Measurements from ENCODE around the gene PRKCZ. TPM values are rescaled to one million over a fixed set of nuclear protein-coding genes. Genes with fewer than 3 reads are reported as not detected.

The PRKCZ gene
- total and polyA plus RNA-seq, 9 of the 15 experiments (the other 6 are each of a cell fraction or from before 2014, with no cell fraction given), result 0.07 to 3.1 (median 1.3) TPM

DNA sequence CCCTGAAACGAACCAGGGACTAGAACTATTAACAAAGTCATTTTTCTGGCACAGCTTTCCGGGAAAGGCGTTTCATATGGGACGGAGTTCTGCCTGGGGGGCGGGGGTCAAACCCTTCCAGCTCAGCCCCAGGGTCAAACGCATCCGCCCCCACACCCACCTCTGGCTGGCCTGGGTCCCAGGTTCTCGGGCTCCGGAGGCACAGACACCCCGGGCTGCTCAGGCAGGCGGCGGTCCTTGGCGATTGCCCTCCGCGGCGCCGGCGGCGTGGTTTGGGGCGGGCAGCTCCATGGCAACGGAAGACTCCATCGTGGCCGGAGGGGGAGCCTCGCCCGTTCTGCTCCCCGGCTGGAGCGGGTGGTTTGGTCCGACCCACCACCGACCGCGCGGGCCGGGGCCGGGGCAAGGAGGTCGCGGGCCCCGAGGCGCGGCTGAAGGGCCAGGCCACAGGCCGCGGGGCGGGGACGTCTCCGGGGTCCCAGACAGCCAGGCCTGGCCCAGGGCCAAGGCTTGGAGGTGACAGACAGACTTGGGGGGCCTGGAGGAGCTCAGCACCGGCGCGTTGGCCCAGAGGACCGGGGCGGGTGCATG is 46.6 kb upstream of the PRKCZ start, which contains the start of gene CFAP74 (continued):
- TF ChIP-seq NCOA4 (IDR thresholded peaks at IDR 0.05; ENCODE audit: partially characterized antibody) (no peak), TCF7L2 (IDR thresholded peaks at IDR 0.05; ENCODE audit: low read depth, low read length) (peak; percentile 94), CBX3 (IDR thresholded peaks at IDR 0.05; ENCODE audit: borderline replicate concordance in 1 of 2, low read length in 2 of 2) (no peak), PML (IDR thresholded peaks at IDR 0.05; ENCODE audit: low read length) (no peak), CTBP1 (IDR thresholded peaks at IDR 0.05; ENCODE audit: borderline replicate concordance) (peak; percentile 22; the same call in 1 of the 2 replicates), MYC (IDR thresholded peaks at IDR 0.05; ENCODE audit: low read depth, low read length) (0 out of 2 replicates have a peak, but pooled peaks have one; percentile 18), MYC (CRISPR knock-in tag; IDR thresholded peaks at IDR 0.05; ENCODE audit: borderline replicate concordance, low read depth) (no peak), TAL1 (IDR thresholded peaks at IDR 0.05) (no peak), ERF (CRISPR knock-in tag; IDR thresholded peaks at IDR 0.05) (no peak), ZEB2 (IDR thresholded peaks at IDR 0.05) (no peak), ZFP30 (CRISPR knock-in tag; IDR thresholded peaks at IDR 0.05; ENCODE audit: borderline replicate concordance) (no peak), TAF7 (tag; IDR thresholded peaks at IDR 0.05) (no peak), RCOR1 (IDR thresholded peaks at IDR 0.05; ENCODE audit: borderline replicate concordance in 1 of 2, low read depth in 2 of 2, low read length in 2 of 2) (no peak), ZNF224 (CRISPR knock-in tag; IDR thresholded peaks at IDR 0.05) (no peak), ZNF184 (CRISPR knock-in tag; IDR thresholded peaks at IDR 0.05) (no peak), RBM22 (IDR thresholded peaks at IDR 0.05; ENCODE audit: low read depth, low read length, poor library complexity, severe bottlenecking) (peak; percentile 86), FOXJ3 (CRISPR knock-in tag; IDR thresholded peaks at IDR 0.05) (no peak), ZNF3 (CRISPR knock-in tag; IDR thresholded peaks at IDR 0.05) (no peak), EGR1 (conservative IDR thresholded peaks at IDR 0.05) (peak; percentile 40; the same call in 1 of the 2 replicates)
- TF ChIP-seq, protein P1, sequence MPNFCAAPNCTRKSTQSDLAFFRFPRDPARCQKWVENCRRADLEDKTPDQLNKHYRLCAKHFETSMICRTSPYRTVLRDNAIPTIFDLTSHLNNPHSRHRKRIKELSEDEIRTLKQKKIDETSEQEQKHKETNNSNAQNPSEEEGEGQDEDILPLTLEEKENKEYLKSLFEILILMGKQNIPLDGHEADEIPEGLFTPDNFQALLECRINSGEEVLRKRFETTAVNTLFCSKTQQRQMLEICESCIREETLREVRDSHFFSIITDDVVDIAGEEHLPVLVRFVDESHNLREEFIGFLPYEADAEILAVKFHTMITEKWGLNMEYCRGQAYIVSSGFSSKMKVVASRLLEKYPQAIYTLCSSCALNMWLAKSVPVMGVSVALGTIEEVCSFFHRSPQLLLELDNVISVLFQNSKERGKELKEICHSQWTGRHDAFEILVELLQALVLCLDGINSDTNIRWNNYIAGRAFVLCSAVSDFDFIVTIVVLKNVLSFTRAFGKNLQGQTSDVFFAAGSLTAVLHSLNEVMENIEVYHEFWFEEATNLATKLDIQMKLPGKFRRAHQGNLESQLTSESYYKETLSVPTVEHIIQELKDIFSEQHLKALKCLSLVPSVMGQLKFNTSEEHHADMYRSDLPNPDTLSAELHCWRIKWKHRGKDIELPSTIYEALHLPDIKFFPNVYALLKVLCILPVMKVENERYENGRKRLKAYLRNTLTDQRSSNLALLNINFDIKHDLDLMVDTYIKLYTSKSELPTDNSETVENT (CRISPR knock-in tag; IDR thresholded peaks at IDR 0.05), result no peak
- TF ChIP-seq, protein P2, sequence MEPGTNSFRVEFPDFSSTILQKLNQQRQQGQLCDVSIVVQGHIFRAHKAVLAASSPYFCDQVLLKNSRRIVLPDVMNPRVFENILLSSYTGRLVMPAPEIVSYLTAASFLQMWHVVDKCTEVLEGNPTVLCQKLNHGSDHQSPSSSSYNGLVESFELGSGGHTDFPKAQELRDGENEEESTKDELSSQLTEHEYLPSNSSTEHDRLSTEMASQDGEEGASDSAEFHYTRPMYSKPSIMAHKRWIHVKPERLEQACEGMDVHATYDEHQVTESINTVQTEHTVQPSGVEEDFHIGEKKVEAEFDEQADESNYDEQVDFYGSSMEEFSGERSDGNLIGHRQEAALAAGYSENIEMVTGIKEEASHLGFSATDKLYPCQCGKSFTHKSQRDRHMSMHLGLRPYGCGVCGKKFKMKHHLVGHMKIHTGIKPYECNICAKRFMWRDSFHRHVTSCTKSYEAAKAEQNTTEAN (CRISPR knock-in tag; IDR thresholded peaks at IDR 0.05), result no peak
- TF ChIP-seq, protein P3, sequence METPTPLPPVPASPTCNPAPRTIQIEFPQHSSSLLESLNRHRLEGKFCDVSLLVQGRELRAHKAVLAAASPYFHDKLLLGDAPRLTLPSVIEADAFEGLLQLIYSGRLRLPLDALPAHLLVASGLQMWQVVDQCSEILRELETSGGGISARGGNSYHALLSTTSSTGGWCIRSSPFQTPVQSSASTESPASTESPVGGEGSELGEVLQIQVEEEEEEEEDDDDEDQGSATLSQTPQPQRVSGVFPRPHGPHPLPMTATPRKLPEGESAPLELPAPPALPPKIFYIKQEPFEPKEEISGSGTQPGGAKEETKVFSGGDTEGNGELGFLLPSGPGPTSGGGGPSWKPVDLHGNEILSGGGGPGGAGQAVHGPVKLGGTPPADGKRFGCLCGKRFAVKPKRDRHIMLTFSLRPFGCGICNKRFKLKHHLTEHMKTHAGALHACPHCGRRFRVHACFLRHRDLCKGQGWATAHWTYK (CRISPR knock-in tag; IDR thresholded peaks at IDR 0.05), result no peak
